Breast epithelium (tissue), 3 donors: ENCODE data around the gene TREML4.

ENCODE experiments used
- CTCF ChIP-seq, 3 donors: fragments of 450-650 bp; IDR thresholded peaks; one replicate each; pipeline ENCODE4 v1.5.1; 2016 to 2017; ENCODE audit warnings: antibody characterized with exemption in 3 of 3, mild to moderate bottlenecking in 3 of 3, moderate library complexity in 3 of 3
- POLR2A ChIP-seq: fragments of 450-650 bp; IDR thresholded peaks from one replicate; pipeline ENCODE4 v1.6.1; 2016; ENCODE audit warnings: antibody characterized with exemption, mild to moderate bottlenecking, moderate library complexity

- no peak for TF ChIP-seq CTCF (IDR thresholded peaks at IDR 0.05)
- TF ChIP-seq POLR2A = no peak
Observed at GRCh38 chr6:41194386-41194785, 33.8 kb upstream of the TREML4 start.
